ENCODE data around the gene ATP4B.
"Not testable (repeated sequence)": the region's sequence is repeated elsewhere in the genome, so short reads cannot be mapped to it uniquely, and the experiment has no call there.

Gene ATP4B

GRCh38 chr13:113623491-113624234, 34.3 kb downstream of the ATP4B start:
- no peak for DNase-seq

GRCh38 chr13:113622791-113623490, 35.1 kb downstream of the ATP4B start:
- no peak for DNase-seq

GRCh38 chr13:113621986-113622550, 35.9 kb downstream of the ATP4B start:
- DNase-seq: not testable (repeated sequence)

GRCh38 chr13:113621498-113621897, 36.5 kb downstream of the ATP4B start:
- not testable (repeated sequence) for DNase-seq

- DNase-seq: no peak
These were observed 37.0 kb downstream of the ATP4B start for GRCh38 chr13:113621046-113621445.

GRCh38 chr13:113620036-113620796, 37.8 kb downstream of the ATP4B start:
- DNase-seq: no peak

- no peak for DNase-seq
These were observed 39.5 kb downstream of the ATP4B start for GRCh38 chr13:113618455-113618854.

- no peak for DNase-seq
These were observed 40.0 kb downstream of the ATP4B start for GRCh38 chr13:113617961-113618360.

GRCh38 chr13:113616991-113617749, 40.8 kb downstream of the ATP4B start:
- DNase-seq: no peak

GRCh38 chr13:113616281-113616906, 41.6 kb downstream of the ATP4B start:
- DNase-seq: no peak

- no peak for DNase-seq
These were observed 44.1 kb downstream of the ATP4B start for GRCh38 chr13:113613789-113614379.

GRCh38 chr13:113612607-113613006, 45.4 kb downstream of the ATP4B start:
- no peak for DNase-seq

GRCh38 chr13:113611996-113612395, 46.0 kb downstream of the ATP4B start:
- no peak for DNase-seq

GRCh38 chr13:113610266-113610665, 47.7 kb downstream of the ATP4B start:
- DNase-seq: no peak

- no peak for DNase-seq
These were observed 48.4 kb downstream of the ATP4B start for GRCh38 chr13:113609616-113610015.

- no peak for DNase-seq
These were observed 48.9 kb downstream of the ATP4B start for GRCh38 chr13:113608967-113609533.

- DNase-seq: no peak
These were observed 49.9 kb downstream of the ATP4B start for GRCh38 chr13:113607889-113608635.

- no peak for DNase-seq
These were observed 50.7 kb downstream of the ATP4B start for GRCh38 chr13:113607056-113607888.

GRCh38 chr13:113605866-113606438, 52.0 kb downstream of the ATP4B start:
- DNase-seq: no peak
